HepG2 (cell line): ENCODE results near the gene TBX21. TPM values are rescaled to one million over a fixed set of nuclear protein-coding genes. Genes with fewer than 3 reads are reported as not detected.

Source experiments
- ATAC-seq: fragments of 200-7000 bp; cut with Tn5 transposase; 3 replicates; pipeline ENCODE4 v1.9.1; 2020; ENCODE audit warnings: mild to moderate bottlenecking, moderate library complexity
- BruUV-seq: library from RNA; stranded (reverse); fragments of 400-500 nt; replicated peaks from 2 replicates; lab custom pipeline; 2021; lab: Mats Ljungman, UMichigan
- CTCF ChIA-PET: fragments of 300-600 bp; formaldehyde crosslinking; extraction: SDS; loops from one replicate; lab custom pipeline; 2021; ENCODE audit warnings: low total read pairs, inconsistent platforms, low intra/inter-chr PET ratio; lab: Yijun Ruan, JAX
- POLR2A ChIA-PET: fragments of 350-600 bp; sonication (Branson Sonifier 250); formaldehyde crosslinking; loops from one replicate; lab custom pipeline; 2020; ENCODE audit warnings: antibody characterized with exemption, inconsistent platforms; lab: Yijun Ruan, JAX
- DNase-seq: peaks from one replicate; pipeline ENCODE4 v3.0.0-alpha.2; 2015; ENCODE audit warnings: low spot score
- FAIRE-seq: peaks from 3 replicates; lab custom pipeline; 2011; peaks lifted over from hg19 to GRCh38; lab: Jason Lieb, UNC
- H2AFZ ChIP-seq: one replicate; pipeline ENCODE4 v1.6.1; 2011; ENCODE audit warnings: low read length, inconsistent platforms
- H3K27ac ChIP-seq: fragments of 300-600 bp; 3 replicates; pipeline ENCODE4 v1.8.0; 2011; ENCODE audit warnings: mixed run types, mild to moderate bottlenecking, mixed read lengths, low read length, inconsistent platforms; ENCODE audit not compliant: insufficient read depth; ENCODE audit errors: extremely low read length
- H3K27me3 ChIP-seq, 2 experiments: fragments of 200-600 bp in 1 of 2; 2 replicates in 1 of 2; 3 replicates in 1 of 2; pipeline versions ENCODE4 v1.6.0 to v1.8.0; 2011; ENCODE audit warnings: low read length in 2 of 2, mild to moderate bottlenecking in 2 of 2, moderate library complexity in 2 of 2, inconsistent platforms in 1 of 2; ENCODE audit not compliant: insufficient read depth in 2 of 2, control insufficient read depth in 1 of 2
- H3K36me3 ChIP-seq, 2 experiments: fragments of 200-600 bp in 1 of 2; replicated peaks in 1 of 2; 2 replicates in 1 of 2; 3 replicates in 1 of 2; pipeline versions ENCODE4 v1.5.1 to v1.8.0; 2011; ENCODE audit warnings: low read length in 2 of 2, inconsistent platforms in 1 of 2; ENCODE audit not compliant: insufficient read depth in 2 of 2, control insufficient read depth in 1 of 2
- H3K4me1 ChIP-seq: 2 replicates; pipeline ENCODE4 v1.5.1; 2012; ENCODE audit warnings: low read length, inconsistent platforms; ENCODE audit not compliant: insufficient read depth
- H3K4me2 ChIP-seq: 2 replicates; pipeline ENCODE4 v1.6.0; 2011; ENCODE audit warnings: low read depth, low read length, inconsistent platforms
- H3K4me3 ChIP-seq, 3 experiments: fragments of 200-600 bp in 1 of 3; sonication (generic), shearing (Covaris generic) in 1 of 3; replicated peaks in 1 of 3; 2 replicates each; pipeline ENCODE4 v1.5.1; 2011 to 2016; ENCODE audit warnings: low read length in 3 of 3, inconsistent platforms in 2 of 3, low read depth in 2 of 3, mild to moderate bottlenecking in 2 of 3, control low read depth in 1 of 3, mixed read lengths in 1 of 3; ENCODE audit not compliant: insufficient read depth in 1 of 3
- H3K79me2 ChIP-seq: one replicate; pipeline ENCODE4 v1.6.1; 2011; ENCODE audit warnings: low read length, inconsistent platforms; ENCODE audit not compliant: insufficient read depth
- H3K9ac ChIP-seq: 2 replicates; pipeline ENCODE4 v1.6.0; 2011; ENCODE audit warnings: mild to moderate bottlenecking, low read depth, low read length, inconsistent platforms; ENCODE audit not compliant: insufficient read depth
- H3K9me3 ChIP-seq: 2 replicates; pipeline ENCODE4 v1.5.1; 2012; ENCODE audit warnings: mild to moderate bottlenecking, low read length
- H4K20me1 ChIP-seq: 2 replicates; pipeline ENCODE4 v1.6.0; 2011; ENCODE audit warnings: inconsistent platforms, mild to moderate bottlenecking, low read length, moderate library complexity; ENCODE audit not compliant: insufficient read depth
- HNRNPUL1 ChIP-seq: fragments of 200-400 bp; formaldehyde crosslinking; IDR thresholded peaks from 2 replicates; pipeline ENCODE4 v1.6.1; 2017; ENCODE audit warnings: low read depth, mild to moderate bottlenecking, low read length, moderate library complexity
- RFX1 ChIP-seq: fragments of 450-650 bp; IDR thresholded peaks from 2 replicates; pipeline ENCODE4 v1.6.1; 2017
- ZSCAN25 ChIP-seq: sonication (generic); formaldehyde crosslinking; IDR thresholded peaks from 2 replicates; pipeline ENCODE4 v1.8.0; 2022; ENCODE audit warnings: mild to moderate bottlenecking, missing genetic modification reagents
- WGBS: methylation state at CpG from one replicate; pipeline ENCODE4 v1.1.6; 2017; ENCODE audit warnings: low lambda C conversion rate; 5-methylcytosine and 5-hydroxymethylcytosine counted together
- in situ Hi-C: cut with HindIII; loops from 2 replicates; pipeline ENCODE4 v1.10.0; 2017; ENCODE audit warnings: low pct_unique_long_range_greater_than_20kb; ENCODE audit not compliant: extremely low pct_ligation_motif_present
- intact Hi-C: fragments of 100-400 bp; cut with micrococcal nuclease; formaldehyde crosslinking; loops from one replicate; pipeline ENCODE4 v1.10.0; 2022; ENCODE audit not compliant: unreplicated experiment
- polyA plus RNA-seq, 8 experiments: library from polyadenylated mRNA; depleted of rRNA in 3 of 8; stranded (reverse) in 7 of 8; unstranded in 1 of 8; fragments of >200 nt; fragmentation: Illumina TruSeq in 4 of 8; extraction: Trizol in 4 of 8; gene quantifications; 2 replicates each; pipeline versions ENCODE4 v1.2.1 to v1.2.3, GENCODE V29; 2011 to 2016; ENCODE audit warnings: low read depth in 4 of 8, missing spikeins in 1 of 8, mixed read lengths in 1 of 8; ENCODE audit not compliant: insufficient read depth in 1 of 8
- total RNA-seq, 5 experiments: library from RNA; depleted of rRNA; stranded (reverse); fragments of >200 nt; fragmentation: Illumina TruSeq; extraction: Trizol; gene quantifications; 2 replicates each; pipeline ENCODE4 v1.2.3, GENCODE V29; 2016; ENCODE audit warnings: low read depth in 1 of 5
- TF ChIP-seq, protein P1 (sequence below): sonication (generic); formaldehyde crosslinking; IDR thresholded peaks from 2 replicates; pipeline ENCODE4 v1.4.0; 2020; ENCODE audit warnings: missing genetic modification reagents
- TF ChIP-seq, protein P2 (sequence below): sonication (generic); formaldehyde crosslinking; IDR thresholded peaks from 2 replicates; pipeline ENCODE4 v1.8.1; 2023; ENCODE audit warnings: mild to moderate bottlenecking, missing genetic modification reagents
- TF ChIP-seq, protein P3 (sequence below): sonication (generic); formaldehyde crosslinking; IDR thresholded peaks from 2 replicates; pipeline ENCODE4 v1.5.0; 2020; ENCODE audit warnings: missing genetic modification reagents, mild to moderate bottlenecking, borderline replicate concordance
- TF ChIP-seq, protein P4 (sequence below): sonication (generic); formaldehyde crosslinking; IDR thresholded peaks from 2 replicates; pipeline ENCODE4 v1.9.0; 2021; ENCODE audit warnings: missing genetic modification reagents, borderline replicate concordance
- TF ChIP-seq, protein P5 (sequence below): IDR thresholded peaks from 2 replicates; pipeline ENCODE4 v1.4.0; 2020; ENCODE audit warnings: mild to moderate bottlenecking, missing genetic modification reagents
- TF ChIP-seq, protein P6 (sequence below): sonication (generic); formaldehyde crosslinking; IDR thresholded peaks from 2 replicates; pipeline ENCODE4 v1.5.1; 2020; ENCODE audit warnings: missing genetic modification reagents, mild to moderate bottlenecking, borderline replicate concordance

Gene TBX21
- total and polyA plus RNA-seq, 2 of the 13 experiments (the other 11 are each of a cell fraction or from before 2014, with no cell fraction given), result not detected

DNA sequence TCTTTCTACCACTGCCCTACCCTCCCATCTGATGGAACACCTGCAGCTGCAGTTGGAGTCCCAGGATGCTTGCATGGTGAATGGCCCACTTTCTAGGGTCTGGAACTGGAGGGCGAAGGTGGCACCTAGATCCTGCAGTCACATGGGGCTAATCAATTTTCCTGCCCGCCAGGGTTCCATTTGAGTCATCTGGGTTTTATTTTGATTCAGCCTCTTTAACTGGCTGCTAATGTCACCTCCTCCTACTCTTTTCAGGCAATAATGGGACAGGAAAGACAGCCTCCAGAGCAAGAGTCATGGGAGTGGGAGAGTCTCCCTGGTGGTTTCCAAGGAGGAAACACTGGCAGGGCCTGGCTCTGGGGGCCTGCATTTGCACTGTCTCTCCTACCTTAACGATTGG lies 42.9 kb upstream of the TBX21 start:
- WGBS, result 58% methylated on average over 3 of the region's 3 CpGs
- Histone ChIP-seq H3K27ac (no peak overlapping the region), H3K4me3 (no peak overlapping the region), H3K9me3 (no peaks in the 10 kb centered on the region), H3K27me3 (no peaks in the 10 kb centered on the region), H3K36me3 (no peaks in the 10 kb centered on the region; a peak in 1 of 5 replicates), H3K79me2 (no peaks in the 10 kb centered on the region), H2AFZ (no peak overlapping the region), H3K4me1 (peaks cover 63% of the 10 kb centered on the region), H4K20me1 (peaks cover 9% of the 10 kb centered on the region; the same call in 1 of the 2 replicates), H3K9ac (no peak overlapping the region), H3K4me2 (no peak overlapping the region)
- ChIA-PET POLR2A (no interaction called here), CTCF (no interaction called here)
- DNase-seq (no peak), ATAC-seq (no peak), FAIRE-seq (no peak)
- intact Hi-C loops, result no loop called here
- BruUV-seq, result no TSS peak
- in situ Hi-C loops, result no loop called here
- TF ChIP-seq, protein P1, sequence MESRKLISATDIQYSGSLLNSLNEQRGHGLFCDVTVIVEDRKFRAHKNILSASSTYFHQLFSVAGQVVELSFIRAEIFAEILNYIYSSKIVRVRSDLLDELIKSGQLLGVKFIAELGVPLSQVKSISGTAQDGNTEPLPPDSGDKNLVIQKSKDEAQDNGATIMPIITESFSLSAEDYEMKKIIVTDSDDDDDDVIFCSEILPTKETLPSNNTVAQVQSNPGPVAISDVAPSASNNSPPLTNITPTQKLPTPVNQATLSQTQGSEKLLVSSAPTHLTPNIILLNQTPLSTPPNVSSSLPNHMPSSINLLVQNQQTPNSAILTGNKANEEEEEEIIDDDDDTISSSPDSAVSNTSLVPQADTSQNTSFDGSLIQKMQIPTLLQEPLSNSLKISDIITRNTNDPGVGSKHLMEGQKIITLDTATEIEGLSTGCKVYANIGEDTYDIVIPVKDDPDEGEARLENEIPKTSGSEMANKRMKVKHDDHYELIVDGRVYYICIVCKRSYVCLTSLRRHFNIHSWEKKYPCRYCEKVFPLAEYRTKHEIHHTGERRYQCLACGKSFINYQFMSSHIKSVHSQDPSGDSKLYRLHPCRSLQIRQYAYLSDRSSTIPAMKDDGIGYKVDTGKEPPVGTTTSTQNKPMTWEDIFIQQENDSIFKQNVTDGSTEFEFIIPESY, result no peak
- TF ChIP-seq RFX1 (no peak), ZSCAN25 (CRISPR knock-in tag) (no peak), HNRNPUL1 (no peak)
- TF ChIP-seq, protein P2, sequence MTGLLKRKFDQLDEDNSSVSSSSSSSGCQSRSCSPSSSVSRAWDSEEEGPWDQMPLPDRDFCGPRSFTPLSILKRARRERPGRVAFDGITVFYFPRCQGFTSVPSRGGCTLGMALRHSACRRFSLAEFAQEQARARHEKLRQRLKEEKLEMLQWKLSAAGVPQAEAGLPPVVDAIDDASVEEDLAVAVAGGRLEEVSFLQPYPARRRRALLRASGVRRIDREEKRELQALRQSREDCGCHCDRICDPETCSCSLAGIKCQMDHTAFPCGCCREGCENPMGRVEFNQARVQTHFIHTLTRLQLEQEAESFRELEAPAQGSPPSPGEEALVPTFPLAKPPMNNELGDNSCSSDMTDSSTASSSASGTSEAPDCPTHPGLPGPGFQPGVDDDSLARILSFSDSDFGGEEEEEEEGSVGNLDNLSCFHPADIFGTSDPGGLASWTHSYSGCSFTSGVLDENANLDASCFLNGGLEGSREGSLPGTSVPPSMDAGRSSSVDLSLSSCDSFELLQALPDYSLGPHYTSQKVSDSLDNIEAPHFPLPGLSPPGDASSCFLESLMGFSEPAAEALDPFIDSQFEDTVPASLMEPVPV (CRISPR knock-in tag), result no peak
- TF ChIP-seq, protein P3, sequence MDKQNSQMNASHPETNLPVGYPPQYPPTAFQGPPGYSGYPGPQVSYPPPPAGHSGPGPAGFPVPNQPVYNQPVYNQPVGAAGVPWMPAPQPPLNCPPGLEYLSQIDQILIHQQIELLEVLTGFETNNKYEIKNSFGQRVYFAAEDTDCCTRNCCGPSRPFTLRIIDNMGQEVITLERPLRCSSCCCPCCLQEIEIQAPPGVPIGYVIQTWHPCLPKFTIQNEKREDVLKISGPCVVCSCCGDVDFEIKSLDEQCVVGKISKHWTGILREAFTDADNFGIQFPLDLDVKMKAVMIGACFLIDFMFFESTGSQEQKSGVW (CRISPR knock-in tag), result no peak
- TF ChIP-seq, protein P4, sequence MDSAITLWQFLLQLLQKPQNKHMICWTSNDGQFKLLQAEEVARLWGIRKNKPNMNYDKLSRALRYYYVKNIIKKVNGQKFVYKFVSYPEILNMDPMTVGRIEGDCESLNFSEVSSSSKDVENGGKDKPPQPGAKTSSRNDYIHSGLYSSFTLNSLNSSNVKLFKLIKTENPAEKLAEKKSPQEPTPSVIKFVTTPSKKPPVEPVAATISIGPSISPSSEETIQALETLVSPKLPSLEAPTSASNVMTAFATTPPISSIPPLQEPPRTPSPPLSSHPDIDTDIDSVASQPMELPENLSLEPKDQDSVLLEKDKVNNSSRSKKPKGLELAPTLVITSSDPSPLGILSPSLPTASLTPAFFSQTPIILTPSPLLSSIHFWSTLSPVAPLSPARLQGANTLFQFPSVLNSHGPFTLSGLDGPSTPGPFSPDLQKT (CRISPR knock-in tag), result no peak
- TF ChIP-seq, protein P5, sequence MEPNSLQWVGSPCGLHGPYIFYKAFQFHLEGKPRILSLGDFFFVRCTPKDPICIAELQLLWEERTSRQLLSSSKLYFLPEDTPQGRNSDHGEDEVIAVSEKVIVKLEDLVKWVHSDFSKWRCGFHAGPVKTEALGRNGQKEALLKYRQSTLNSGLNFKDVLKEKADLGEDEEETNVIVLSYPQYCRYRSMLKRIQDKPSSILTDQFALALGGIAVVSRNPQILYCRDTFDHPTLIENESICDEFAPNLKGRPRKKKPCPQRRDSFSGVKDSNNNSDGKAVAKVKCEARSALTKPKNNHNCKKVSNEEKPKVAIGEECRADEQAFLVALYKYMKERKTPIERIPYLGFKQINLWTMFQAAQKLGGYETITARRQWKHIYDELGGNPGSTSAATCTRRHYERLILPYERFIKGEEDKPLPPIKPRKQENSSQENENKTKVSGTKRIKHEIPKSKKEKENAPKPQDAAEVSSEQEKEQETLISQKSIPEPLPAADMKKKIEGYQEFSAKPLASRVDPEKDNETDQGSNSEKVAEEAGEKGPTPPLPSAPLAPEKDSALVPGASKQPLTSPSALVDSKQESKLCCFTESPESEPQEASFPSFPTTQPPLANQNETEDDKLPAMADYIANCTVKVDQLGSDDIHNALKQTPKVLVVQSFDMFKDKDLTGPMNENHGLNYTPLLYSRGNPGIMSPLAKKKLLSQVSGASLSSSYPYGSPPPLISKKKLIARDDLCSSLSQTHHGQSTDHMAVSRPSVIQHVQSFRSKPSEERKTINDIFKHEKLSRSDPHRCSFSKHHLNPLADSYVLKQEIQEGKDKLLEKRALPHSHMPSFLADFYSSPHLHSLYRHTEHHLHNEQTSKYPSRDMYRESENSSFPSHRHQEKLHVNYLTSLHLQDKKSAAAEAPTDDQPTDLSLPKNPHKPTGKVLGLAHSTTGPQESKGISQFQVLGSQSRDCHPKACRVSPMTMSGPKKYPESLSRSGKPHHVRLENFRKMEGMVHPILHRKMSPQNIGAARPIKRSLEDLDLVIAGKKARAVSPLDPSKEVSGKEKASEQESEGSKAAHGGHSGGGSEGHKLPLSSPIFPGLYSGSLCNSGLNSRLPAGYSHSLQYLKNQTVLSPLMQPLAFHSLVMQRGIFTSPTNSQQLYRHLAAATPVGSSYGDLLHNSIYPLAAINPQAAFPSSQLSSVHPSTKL (CRISPR knock-in tag), result no peak
- TF ChIP-seq, protein P6, sequence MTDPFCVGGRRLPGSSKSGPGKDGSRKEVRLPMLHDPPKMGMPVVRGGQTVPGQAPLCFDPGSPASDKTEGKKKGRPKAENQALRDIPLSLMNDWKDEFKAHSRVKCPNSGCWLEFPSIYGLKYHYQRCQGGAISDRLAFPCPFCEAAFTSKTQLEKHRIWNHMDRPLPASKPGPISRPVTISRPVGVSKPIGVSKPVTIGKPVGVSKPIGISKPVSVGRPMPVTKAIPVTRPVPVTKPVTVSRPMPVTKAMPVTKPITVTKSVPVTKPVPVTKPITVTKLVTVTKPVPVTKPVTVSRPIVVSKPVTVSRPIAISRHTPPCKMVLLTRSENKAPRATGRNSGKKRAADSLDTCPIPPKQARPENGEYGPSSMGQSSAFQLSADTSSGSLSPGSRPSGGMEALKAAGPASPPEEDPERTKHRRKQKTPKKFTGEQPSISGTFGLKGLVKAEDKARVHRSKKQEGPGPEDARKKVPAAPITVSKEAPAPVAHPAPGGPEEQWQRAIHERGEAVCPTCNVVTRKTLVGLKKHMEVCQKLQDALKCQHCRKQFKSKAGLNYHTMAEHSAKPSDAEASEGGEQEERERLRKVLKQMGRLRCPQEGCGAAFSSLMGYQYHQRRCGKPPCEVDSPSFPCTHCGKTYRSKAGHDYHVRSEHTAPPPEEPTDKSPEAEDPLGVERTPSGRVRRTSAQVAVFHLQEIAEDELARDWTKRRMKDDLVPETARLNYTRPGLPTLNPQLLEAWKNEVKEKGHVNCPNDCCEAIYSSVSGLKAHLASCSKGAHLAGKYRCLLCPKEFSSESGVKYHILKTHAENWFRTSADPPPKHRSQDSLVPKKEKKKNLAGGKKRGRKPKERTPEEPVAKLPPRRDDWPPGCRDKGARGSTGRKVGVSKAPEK (CRISPR knock-in tag), result no peak
